ENCODE data around the gene MNAT1.

- TF ChIP-seq POLR2A (IDR thresholded peaks at IDR 0.05; ENCODE audit: low read depth, low read length) (no peak), POLR2AphosphoS5 (IDR thresholded peaks at IDR 0.05; ENCODE audit: low read depth, low read length) (no peak)
Measured at GRCh38 chr14:60768602-60769001, 34.0 kb downstream of the MNAT1 start.
